IPS-NIHi7 (cell line): ENCODE results near the gene TMA7B.
"Not testable (repeated sequence)": the region's sequence is repeated elsewhere in the genome, so short reads cannot be mapped to it uniquely, and the experiment has no call there.

ENCODE experiments used
- DNase-seq: peaks from one replicate; pipeline ENCODE4 v3.0.0; 2012; ENCODE audit warnings: mixed read lengths; ENCODE audit errors: extremely low spot score

Gene TMA7B

GRCh38 chr22:39983346-39983745, 23.1 kb downstream of the TMA7B start:
- no peak for DNase-seq

DNA sequence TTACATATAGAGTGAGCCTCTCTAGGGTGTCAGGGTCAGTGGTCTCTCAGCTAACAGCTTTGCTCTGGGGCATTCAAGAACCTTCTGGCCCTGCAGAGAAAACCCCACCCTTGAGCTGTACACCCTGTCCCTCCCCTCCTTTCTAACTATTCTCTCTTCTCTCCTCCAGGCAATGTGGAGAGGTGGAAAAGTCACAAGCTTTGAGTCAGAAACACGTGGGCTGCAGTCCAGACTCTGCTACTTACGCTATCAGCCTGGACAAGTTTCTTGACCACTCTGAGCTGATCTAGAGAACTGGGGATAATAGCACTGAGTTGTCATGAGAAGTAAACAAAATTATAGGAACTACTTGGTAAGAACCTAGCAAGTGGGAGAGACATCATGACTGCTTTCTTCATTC, 23.8 kb downstream of the TMA7B start:
- DNase-seq = no peak

- no peak for DNase-seq
Measured at GRCh38 chr22:39984746-39985145, 24.5 kb downstream of the TMA7B start.

GRCh38 chr22:39985383-39986035, 25.3 kb downstream of the TMA7B start:
- DNase-seq = no peak

GRCh38 chr22:39988386-39989114, 28.4 kb downstream of the TMA7B start:
- no peak for DNase-seq

GRCh38 chr22:39989633-39990032, 29.4 kb downstream of the TMA7B start:
- DNase-seq = no peak

- no peak for DNase-seq
Measured at GRCh38 chr22:39990686-39991085, 30.5 kb downstream of the TMA7B start.

- no peak for DNase-seq
Measured at GRCh38 chr22:39991159-39991860, 31.1 kb downstream of the TMA7B start.

GRCh38 chr22:39992088-39992826, 32.1 kb downstream of the TMA7B start:
- DNase-seq = no peak

DNA sequence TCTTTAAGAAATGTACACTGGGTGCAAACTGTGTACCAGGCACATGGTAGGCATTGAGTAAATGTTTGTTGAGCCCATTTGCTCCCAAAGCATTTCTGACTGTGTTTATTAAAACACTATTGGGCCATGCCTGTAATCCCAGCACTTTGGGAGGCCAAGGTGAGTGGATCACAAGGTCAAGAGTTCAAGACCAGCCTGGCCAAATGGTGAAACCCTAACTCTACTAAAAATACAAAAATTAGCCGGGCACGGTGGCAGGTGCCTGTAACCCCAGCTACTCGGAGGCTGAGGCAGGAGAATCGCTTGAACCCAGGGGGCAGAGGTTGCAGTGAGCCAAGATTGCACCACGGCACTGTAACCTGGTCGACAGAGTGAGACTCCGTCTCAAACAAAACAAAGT, 32.7 kb downstream of the TMA7B start:
- not testable (repeated sequence) for DNase-seq

DNA sequence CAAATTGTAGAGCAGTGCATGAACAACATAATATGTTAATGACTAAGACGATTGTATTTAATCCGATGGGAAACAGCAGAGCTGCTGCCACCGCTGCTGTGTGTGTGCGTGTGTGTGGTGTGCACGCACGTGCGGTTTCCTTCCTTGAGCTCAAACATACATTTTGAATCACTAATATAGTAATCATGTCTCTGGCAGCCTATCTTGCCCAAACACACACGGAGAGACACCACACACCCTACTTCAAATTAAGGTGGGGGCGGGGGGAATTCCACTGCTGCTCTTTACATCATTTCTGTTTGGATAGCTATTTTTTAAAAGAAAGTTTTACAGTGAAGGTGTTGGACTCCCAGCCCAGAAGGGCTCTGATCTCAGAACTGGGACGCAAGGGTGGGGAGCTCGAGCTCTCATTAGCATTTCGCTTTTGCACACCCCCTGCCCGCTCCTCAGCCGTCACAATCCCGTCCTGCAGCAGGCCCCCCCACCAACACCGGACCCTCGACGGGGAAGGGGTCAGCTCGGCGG, 33.9 kb downstream of the TMA7B start:
- no peak for DNase-seq

DNA sequence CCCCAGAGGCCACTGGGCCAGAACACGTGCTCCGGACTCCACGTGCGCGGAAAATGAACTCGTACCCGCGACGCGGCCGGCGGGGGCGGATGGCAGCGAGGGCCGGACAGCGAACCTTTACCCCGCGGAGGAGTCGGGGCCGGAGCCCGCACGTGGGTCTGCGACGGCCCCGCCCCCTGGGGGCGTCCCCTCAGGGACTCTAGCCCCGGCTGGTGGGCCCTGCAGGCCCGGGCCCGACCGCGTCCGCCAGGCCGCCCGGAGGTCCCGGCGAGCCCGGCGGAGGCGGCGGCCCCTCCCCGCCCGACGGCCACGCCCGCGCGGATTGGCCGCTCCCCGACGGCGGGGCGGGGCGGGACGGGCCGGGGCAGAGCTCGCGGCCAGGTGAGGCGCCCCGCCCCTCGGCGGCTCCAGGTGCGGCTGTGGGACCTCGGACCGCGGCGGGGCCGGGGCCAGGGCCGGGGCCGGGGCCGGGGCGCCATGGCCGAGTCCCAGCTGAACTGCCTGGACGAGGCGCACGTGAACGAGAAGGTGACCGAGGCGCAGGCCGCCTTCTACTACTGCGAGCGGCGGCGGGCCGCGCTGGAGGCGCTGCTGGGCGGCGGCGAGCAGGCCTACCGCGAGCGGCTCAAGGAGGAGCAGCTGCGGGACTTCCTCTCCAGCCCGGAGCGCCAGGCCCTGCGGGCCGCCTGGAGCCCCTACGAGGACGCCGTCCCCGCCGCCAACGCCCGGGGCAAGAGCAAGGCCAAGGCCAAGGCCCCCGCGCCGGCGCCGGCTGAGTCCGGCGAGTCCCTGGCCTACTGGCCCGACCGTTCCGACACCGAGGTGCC, 34.6 kb downstream of the TMA7B start, which contains the start of gene FAM83F:
Gene FAM83F (plus strand): TSS at position 389 of the 827 bp plus-strand sequence. CDS start 89 bp downstream, at position 478.
- peak; percentile 96 for DNase-seq

GRCh38 chr22:39995393-39996252, 35.4 kb downstream of the TMA7B start:
- DNase-seq = no peak

GRCh38 chr22:39996732-39997131, 36.5 kb downstream of the TMA7B start:
- DNase-seq = no peak

- DNase-seq = no peak
Measured at GRCh38 chr22:39997421-39997820, 37.2 kb downstream of the TMA7B start.

GRCh38 chr22:39997939-39998726, 37.9 kb downstream of the TMA7B start:
- DNase-seq = peak; percentile 75

GRCh38 chr22:39999144-39999757, 39.1 kb downstream of the TMA7B start:
- no peak for DNase-seq

- no peak for DNase-seq
Measured at GRCh38 chr22:40000171-40000570, 40.0 kb downstream of the TMA7B start.

GRCh38 chr22:40001106-40001505, 40.9 kb downstream of the TMA7B start:
- no peak for DNase-seq
